SHP77 (cell line): ENCODE data around the gene CBARP.
"Not testable (repeated sequence)": the region's sequence is repeated elsewhere in the genome, so short reads cannot be mapped to it uniquely, and the experiment has no call there.

ENCODE experiments used
- DNase-seq, 2 experiments: peaks; one replicate each; lab custom pipeline; 2025; lab: John Stamatoyannopoulos, UW

The CBARP gene

GRCh38 chr19:1252821-1253513 lies 15.2 kb upstream of the CBARP start:
- no peak for DNase-seq

- no peak for DNase-seq
Observed at GRCh38 chr19:1252221-1252820, 14.5 kb upstream of the CBARP start.

- peak in 1 of 2 experiments; percentile 52 for DNase-seq
Observed at GRCh38 chr19:1251330-1252220, 13.8 kb upstream of the CBARP start.

GRCh38 chr19:1250437-1251260 lies 12.8 kb upstream of the CBARP start:
- peak; percentile 39 to 76 for DNase-seq

- no peak for DNase-seq
Observed at GRCh38 chr19:1249990-1250436, 12.2 kb upstream of the CBARP start.

- peak; percentile 81 to 88 for DNase-seq
Observed at GRCh38 chr19:1249298-1249989, 11.6 kb upstream of the CBARP start.

GRCh38 chr19:1248786-1249297 lies 11.0 kb upstream of the CBARP start:
- DNase-seq, result peak in 1 of 2 experiments; percentile 69

- peak; percentile 56 to 62 for DNase-seq
Observed at GRCh38 chr19:1248139-1248785, 10.5 kb upstream of the CBARP start, which contains the start of gene MIDN. Gene MIDN (plus strand): TSS chr19:1248583. CDS start chr19:1250297, 1,714 bp downstream.

GRCh38 chr19:1247748-1248138 lies 9.9 kb upstream of the CBARP start:
- no peak for DNase-seq

GRCh38 chr19:1246265-1247087 lies 8.7 kb upstream of the CBARP start:
- DNase-seq, result not testable (repeated sequence)

- no peak for DNase-seq
Observed at GRCh38 chr19:1245494-1246264, 7.9 kb upstream of the CBARP start.

- DNase-seq, result no peak
Observed at GRCh38 chr19:1244693-1245451, 7.1 kb upstream of the CBARP start.

- DNase-seq, result peak; percentile 35 to 68
Observed at GRCh38 chr19:1243768-1244692, 6.2 kb upstream of the CBARP start.

- DNase-seq, result peak; percentile 87 to 93
Observed at GRCh38 chr19:1241417-1242095, 3.8 kb upstream of the CBARP start, which contains the start of gene ATP5F1D. Gene ATP5F1D (plus strand): TSS chr19:1241751. CDS start chr19:1241851, 100 bp downstream.

- DNase-seq, result no peak
Observed at GRCh38 chr19:1240925-1241324, 3.1 kb upstream of the CBARP start.
